Endothelial cell of umbilical vein (primary cell): ENCODE data around the gene WDR49. TPM values are rescaled to one million over a fixed set of nuclear protein-coding genes. Genes with fewer than 3 reads are reported as not detected.

Experiments used
- BruUV-seq: library from RNA; stranded (reverse); fragments of 400-500 nt; replicated peaks from 2 replicates; lab custom pipeline; 2021; lab: Mats Ljungman, UMichigan
- CTCF ChIA-PET: fragments of 300-600, 350-600 bp; sonication (Branson Sonifier 250); formaldehyde crosslinking; loops from one replicate; lab custom pipeline; 2021; ENCODE audit warnings: antibody characterized with exemption, inconsistent platforms; lab: Charles Lee
- POLR2A ChIA-PET: fragments of 300-600, 350-600 bp; sonication (Branson Sonifier 250); formaldehyde crosslinking; loops from one replicate; lab custom pipeline; 2021; ENCODE audit warnings: antibody characterized with exemption, inconsistent platforms; lab: Charles Lee
- DNase-seq: peaks from one replicate; pipeline ENCODE4 v3.0.0-alpha.2; 2011; ENCODE audit warnings: low read depth, low spot score
- FAIRE-seq: peaks from 2 replicates; lab custom pipeline; 2011; peaks lifted over from hg19 to GRCh38; lab: Jason Lieb, UNC
- H2AFZ ChIP-seq: 2 replicates; pipeline ENCODE4 v1.6.0; 2012; ENCODE audit warnings: low read depth, low read length, control low read depth, inconsistent platforms
- H3K27ac ChIP-seq: 2 replicates; pipeline ENCODE4 v1.5.1; 2011; ENCODE audit warnings: low read depth, mild to moderate bottlenecking, control low read depth, low read length, moderate library complexity; ENCODE audit not compliant: insufficient read depth
- H3K27me3 ChIP-seq, 2 experiments: 2 replicates each; pipeline versions ENCODE4 v1.6.0 to v1.6.1; 2011; ENCODE audit warnings: low read length in 2 of 2, mixed read lengths in 1 of 2; ENCODE audit not compliant: control insufficient read depth in 2 of 2, insufficient read depth in 2 of 2
- H3K36me3 ChIP-seq, 2 experiments: 2 replicates in 1 of 2; 3 replicates in 1 of 2; pipeline ENCODE4 v1.5.1; 2011; ENCODE audit warnings: low read length in 2 of 2, mild to moderate bottlenecking in 1 of 2, moderate library complexity in 1 of 2; ENCODE audit not compliant: control insufficient read depth in 2 of 2, insufficient read depth in 2 of 2; ENCODE audit errors: extremely low read depth in 1 of 2
- H3K4me1 ChIP-seq: 3 replicates; pipeline ENCODE4 v1.5.1; 2011; ENCODE audit warnings: mild to moderate bottlenecking, low read length; ENCODE audit not compliant: control insufficient read depth, insufficient read depth; ENCODE audit errors: extremely low read depth
- H3K4me2 ChIP-seq: 2 replicates; pipeline ENCODE4 v1.6.1; 2011; ENCODE audit warnings: low read length, control low read depth, mixed read lengths; ENCODE audit not compliant: insufficient read depth
- H3K4me3 ChIP-seq, 3 experiments: fragments of 200-600 bp in 1 of 3; sonication (generic), shearing (Covaris generic) in 1 of 3; replicated peaks in 1 of 3; 2 replicates each; pipeline ENCODE4 v1.5.1; 2011 to 2016; ENCODE audit warnings: control low read depth in 3 of 3, low read length in 3 of 3, mild to moderate bottlenecking in 2 of 3, inconsistent platforms in 1 of 3, low read depth in 1 of 3, moderate library complexity in 1 of 3; ENCODE audit not compliant: insufficient read depth in 1 of 3
- H3K79me2 ChIP-seq: 2 replicates; pipeline ENCODE4 v1.6.0; 2012; ENCODE audit warnings: low read length, inconsistent platforms; ENCODE audit not compliant: control insufficient read depth, insufficient read depth
- H3K9ac ChIP-seq: replicated peaks from 2 replicates; pipeline ENCODE3; 2011; ENCODE audit warnings: low read length, control low read depth; ENCODE audit not compliant: insufficient read depth; ENCODE audit errors: extremely low read depth
- H3K9me1 ChIP-seq: replicated peaks from 3 replicates; pipeline ENCODE4 v1.6.0; 2011; ENCODE audit warnings: mild to moderate bottlenecking, low read length; ENCODE audit not compliant: control insufficient read depth, insufficient read depth; ENCODE audit errors: extremely low read depth
- H3K9me3 ChIP-seq: replicated peaks from 2 replicates; pipeline ENCODE4 v1.5.1; 2012; ENCODE audit warnings: low read length, inconsistent platforms; ENCODE audit not compliant: control insufficient read depth, insufficient read depth
- H4K20me1 ChIP-seq: replicated peaks from 2 replicates; pipeline ENCODE3; 2011; ENCODE audit warnings: mild to moderate bottlenecking, low read length; ENCODE audit not compliant: control insufficient read depth, insufficient read depth; ENCODE audit errors: extremely low read depth
- CTCF ChIP-seq, 2 donors: IDR thresholded peaks; 1 replicate in 1 of 2; 2 replicates in 1 of 2; pipeline ENCODE4 v1.5.1; 2011; ENCODE audit warnings: low read length in 2 of 2, mild to moderate bottlenecking in 2 of 2, moderate library complexity in 2 of 2, control low read depth in 1 of 2, inconsistent platforms in 1 of 2, low read depth in 1 of 2; ENCODE audit not compliant: insufficient read depth in 1 of 2; ENCODE audit errors: extremely low read depth in 1 of 2
- EZH2 ChIP-seq: IDR thresholded peaks from 2 replicates; pipeline ENCODE4 v1.6.1; 2012; ENCODE audit warnings: borderline replicate concordance, low read depth, mild to moderate bottlenecking, moderate library complexity, low read length, inconsistent platforms; ENCODE audit not compliant: severe bottlenecking
- FOS ChIP-seq: IDR thresholded peaks from 2 replicates; pipeline ENCODE4 v1.6.1; 2011; ENCODE audit warnings: mild to moderate bottlenecking, low read length, moderate library complexity, borderline replicate concordance; ENCODE audit not compliant: insufficient read depth
- GATA2 ChIP-seq: IDR thresholded peaks from 2 replicates; pipeline ENCODE4 v1.7.0; 2011; ENCODE audit warnings: low read depth, mild to moderate bottlenecking, moderate library complexity, mixed read lengths, low read length; ENCODE audit not compliant: insufficient read length, insufficient read depth
- JUN ChIP-seq: IDR thresholded peaks from 2 replicates; pipeline ENCODE4 v1.6.1; 2011; ENCODE audit warnings: borderline replicate concordance, low read depth; ENCODE audit not compliant: insufficient read length, insufficient read depth
- MAX ChIP-seq: IDR thresholded peaks from 2 replicates; pipeline ENCODE4 v1.6.1; 2011; ENCODE audit not compliant: insufficient read depth, insufficient read length
- MYC ChIP-seq: IDR thresholded peaks from one replicate; pipeline ENCODE4 v1.6.1; 2011; ENCODE audit warnings: mild to moderate bottlenecking, low read depth, low read length
- POLR2A ChIP-seq: IDR thresholded peaks from 2 replicates; pipeline ENCODE4 v1.6.1; 2012; ENCODE audit warnings: low read depth, mild to moderate bottlenecking, control low read depth, low read length
- POLR2AphosphoS5 ChIP-seq: IDR thresholded peaks from 2 replicates; pipeline ENCODE4 v1.6.1; 2012; ENCODE audit warnings: low read depth, mild to moderate bottlenecking, control low read depth, low read length, moderate library complexity; ENCODE audit not compliant: insufficient read depth
- dilution Hi-C: fragments of 300-500 bp; cut with MboI; formaldehyde crosslinking; loops from one replicate; pipeline ENCODE4 v1.15.0; 2019; ENCODE audit warnings: low sequenced_read_pairs; ENCODE audit not compliant: extremely low pct_ligation_motif_present
- intact Hi-C: fragments of 100-400 bp; cut with micrococcal nuclease; formaldehyde crosslinking; loops from one replicate; pipeline ENCODE4 v1.10.0; 2022
- polyA plus RNA-seq, 4 experiments: library from polyadenylated mRNA; depleted of rRNA in 3 of 4; stranded (reverse) in 3 of 4; unstranded in 1 of 4; fragments of >200 nt; gene quantifications; 2 replicates each; pipeline versions ENCODE4 v1.2.1 to v1.2.3, GENCODE V29; 2011 to 2012; ENCODE audit warnings: missing spikeins in 1 of 4
- total RNA-seq: library from RNA; stranded (reverse); gene quantifications from 2 replicates; pipeline ENCODE4 v1.2.3, GENCODE V29; 2021

WDR49 gene
- total and polyA plus RNA-seq, 2 donors (not counting 3 experiments of a cell fraction or from before 2014, with no cell fraction given) = not detected

- no TSS peak for BruUV-seq
- Histone ChIP-seq H3K9me1 (no peaks in the 10 kb centered on the region), H3K4me1 (no peaks in the 10 kb centered on the region), H3K9ac (no peak overlapping the region), H3K27ac (no peak overlapping the region), H3K4me2 (no peak overlapping the region), H4K20me1 (no peaks in the 10 kb centered on the region), H3K36me3 (no peaks in the 10 kb centered on the region), H2AFZ (no peak overlapping the region), H3K4me3 (no peak overlapping the region), H3K27me3 (no peaks in the 10 kb centered on the region), H3K9me3 (no peaks in the 10 kb centered on the region), H3K79me2 (no peaks in the 10 kb centered on the region)
- intact Hi-C loops (no loop called here), dilution Hi-C loops (no loop called here)
- POLR2A ChIA-PET = no interaction called here
- TF ChIP-seq EZH2 (no peak), MYC (no peak), JUN (no peak), POLR2A (no peak), POLR2AphosphoS5 (no peak), MAX (no peak), FOS (no peak), GATA2 (no peak), CTCF (IDR thresholded peaks at IDR 0.05; ENCODE audit: extremely low read depth in 1 of 2, insufficient read depth in 1 of 2, low read depth in 1 of 2, low read length in 2 of 2) (no peak)
- FAIRE-seq = no peak
- CTCF ChIA-PET = no interaction called here
- no peak for DNase-seq
Measured at GRCh38 chr3:167453815-167454214, 199.9 kb downstream of the WDR49 start.
